B cell (primary cell): ENCODE measurements around the gene FBXW5.

Source experiments
- CTCF ChIP-seq: fragments of 200-600 bp; IDR thresholded peaks from one replicate; pipeline ENCODE4 v1.8.0; 2022; ENCODE audit warnings: antibody characterized with exemption, mild to moderate bottlenecking
- EZH2 ChIP-seq: IDR thresholded peaks from 2 replicates; pipeline ENCODE4 v1.6.1; 2012; ENCODE audit warnings: borderline replicate concordance, low read depth, mild to moderate bottlenecking, moderate library complexity, low read length; ENCODE audit not compliant: insufficient read depth, poor library complexity, severe bottlenecking

GRCh38 chr9:136940526-136941230 is 3.9 kb downstream of the FBXW5 start:
- TF ChIP-seq CTCF (no peak), EZH2 (no peak)
